Islet precursor cell (in vitro differentiated cells): Measurements from ENCODE around the gene BARX2.

Experiments
- DNase-seq: peaks from one replicate; pipeline ENCODE4 v3.0.0-alpha.2; 2018

The BARX2 gene

GRCh38 chr11:129443276-129443675 lies 67.6 kb downstream of the BARX2 start:
- no peak for DNase-seq

DNA sequence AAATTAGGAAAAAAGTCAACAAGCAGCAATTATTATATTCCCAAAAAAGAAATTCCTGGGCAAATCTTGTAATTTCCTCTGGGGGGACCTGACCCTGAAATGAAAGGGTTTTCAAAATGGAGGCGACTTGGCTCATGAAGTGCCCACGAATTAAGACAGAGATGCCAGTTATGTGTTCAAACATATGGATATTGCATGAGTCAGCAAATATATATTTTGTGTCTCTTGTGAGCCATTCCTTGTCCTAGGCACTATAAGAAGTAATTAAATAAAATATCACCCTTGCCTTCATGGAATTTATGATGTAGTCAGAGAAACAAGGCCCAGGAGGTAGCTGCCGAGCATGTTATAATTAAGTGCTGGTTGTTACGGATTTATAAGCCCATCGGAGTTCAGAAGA lies 68.6 kb downstream of the BARX2 start:
- DNase-seq: no peak

DNA sequence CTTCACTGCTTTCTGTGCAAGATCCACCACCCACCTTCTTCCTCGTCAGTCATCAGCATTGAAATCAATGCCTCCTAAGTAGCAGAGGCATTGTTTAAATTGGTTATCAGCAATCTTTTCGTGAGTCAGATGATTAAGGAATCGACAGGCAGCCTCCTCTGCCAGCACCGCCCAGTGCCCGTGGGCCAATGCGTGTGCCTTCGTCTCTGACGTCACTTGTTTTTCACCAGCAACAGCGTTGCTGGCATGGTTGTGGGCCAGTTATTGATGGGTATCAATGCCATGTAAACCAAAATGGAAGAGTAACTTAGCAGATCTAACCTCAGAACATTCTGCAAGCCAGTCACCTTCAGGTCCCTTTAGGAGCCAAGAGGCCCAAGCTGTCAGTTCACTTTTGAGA lies 69.6 kb downstream of the BARX2 start:
- no peak for DNase-seq

- peak; percentile 80 for DNase-seq
These were observed 70.9 kb downstream of the BARX2 start for GRCh38 chr11:129446572-129446971.

DNA sequence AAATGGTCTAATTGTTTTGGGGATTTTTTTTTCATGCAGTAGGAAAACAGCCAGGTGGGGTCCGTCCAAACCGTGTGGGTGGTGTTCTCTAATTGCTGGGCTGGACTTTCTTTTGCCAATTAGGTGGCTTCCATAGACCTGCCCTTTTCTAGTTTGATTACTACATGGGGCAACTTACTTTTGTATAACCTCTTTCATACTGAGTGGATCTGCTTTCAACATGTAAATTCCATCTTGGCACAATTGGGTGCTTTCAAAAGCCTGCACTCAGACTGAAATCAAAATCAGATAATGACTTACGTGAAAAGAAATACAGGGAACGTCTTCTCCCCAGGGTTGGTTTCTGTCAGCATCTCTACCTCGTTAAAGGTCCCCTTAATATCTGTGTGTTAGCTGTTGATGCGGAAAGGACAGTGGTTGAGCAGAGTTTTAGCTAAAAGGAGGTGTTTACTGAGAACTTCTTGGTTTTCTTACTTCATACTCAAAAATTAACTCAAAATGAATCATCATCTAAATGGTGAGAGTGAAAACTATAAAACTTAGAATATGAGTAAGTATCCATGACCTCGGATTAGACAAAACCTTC lies 72.1 kb downstream of the BARX2 start:
- no peak for DNase-seq

GRCh38 chr11:129451524-129451923 lies 75.9 kb downstream of the BARX2 start:
- no peak for DNase-seq

DNA sequence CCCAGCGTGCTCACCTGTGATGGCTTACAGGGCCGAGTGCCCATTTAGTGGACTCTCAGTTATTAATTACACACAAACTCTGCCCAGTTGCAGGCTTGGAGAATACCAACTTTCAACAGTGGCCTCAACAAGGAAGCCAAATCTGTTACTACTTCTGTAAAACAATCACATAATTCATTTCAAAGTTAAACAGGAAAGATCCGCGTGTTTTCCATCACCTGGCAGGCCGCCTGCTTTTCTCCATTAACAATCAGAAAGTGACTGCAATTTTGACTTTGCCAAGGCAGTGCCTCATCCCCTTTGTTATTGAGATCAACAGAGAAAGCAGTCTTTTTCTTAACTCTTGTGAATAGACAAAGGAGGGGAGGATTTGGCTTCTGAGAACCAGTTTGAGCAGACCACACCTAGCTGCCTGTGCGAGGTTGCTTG lies 77.7 kb downstream of the BARX2 start:
- DNase-seq: no peak

GRCh38 chr11:129455101-129455500 lies 79.5 kb downstream of the BARX2 start:
- DNase-seq: no peak

DNA sequence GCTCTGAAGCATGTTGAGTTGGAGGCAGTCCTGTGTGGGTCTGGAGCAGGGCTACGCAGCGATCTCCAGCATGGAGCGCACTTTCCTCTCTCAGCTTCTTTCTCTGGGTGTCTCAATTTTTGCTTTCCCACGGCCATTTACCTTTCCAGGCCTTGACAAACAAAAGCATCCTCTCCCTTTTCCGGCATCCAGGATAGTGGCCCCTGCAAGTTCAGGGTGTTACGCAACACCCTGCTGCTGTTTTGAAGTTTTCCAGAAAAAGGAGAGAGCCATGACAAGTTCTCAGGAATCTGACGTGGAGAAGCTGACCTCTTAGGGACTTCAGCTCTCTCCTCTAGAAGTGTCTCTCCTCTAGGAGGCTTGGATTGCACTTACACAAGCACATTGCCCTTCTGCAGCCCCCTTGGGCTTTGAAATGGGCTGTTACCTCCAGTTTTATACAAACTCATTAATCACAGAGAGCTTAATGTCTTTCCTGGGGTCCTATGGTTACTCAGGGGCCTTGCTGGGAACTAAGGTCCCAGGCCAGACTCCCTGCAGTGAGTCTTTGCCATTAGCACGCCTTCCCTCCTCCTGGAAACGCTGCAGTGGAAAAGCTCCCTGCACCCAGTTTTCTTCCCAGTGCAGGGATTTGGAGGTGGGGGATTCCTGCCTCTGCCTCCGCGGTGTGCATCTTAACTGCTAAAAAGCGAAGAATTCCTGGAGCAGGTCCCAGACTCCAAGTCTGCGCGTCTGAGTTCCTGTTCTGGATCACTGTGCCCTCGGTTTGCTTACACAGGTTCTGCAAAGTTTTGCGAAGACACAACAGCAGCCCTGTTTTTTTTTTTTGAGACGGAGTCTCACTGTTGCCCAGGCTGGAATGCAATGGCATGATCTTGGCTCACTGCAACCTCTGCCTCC lies 80.4 kb downstream of the BARX2 start:
- DNase-seq: peak; percentile 75

DNA sequence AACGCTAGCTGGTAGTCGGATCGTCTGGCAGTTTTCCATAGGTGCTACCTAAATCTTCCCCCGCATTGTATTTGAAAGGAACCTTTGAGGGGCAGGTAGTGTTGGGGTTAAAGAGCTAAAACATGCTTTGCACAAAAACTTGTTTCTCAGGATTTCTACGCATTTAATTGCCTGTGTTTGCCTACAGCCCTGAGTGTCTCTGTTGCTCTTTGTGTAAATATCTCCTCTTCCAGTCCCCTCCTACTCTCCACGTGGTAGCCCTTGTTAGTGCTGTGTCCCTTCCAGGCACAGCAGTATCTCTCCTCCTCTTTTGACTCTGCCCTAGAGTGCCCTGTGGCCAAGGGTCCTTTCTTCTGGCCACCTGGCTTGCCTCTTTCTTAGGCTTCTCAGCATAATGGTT lies 81.7 kb downstream of the BARX2 start:
- DNase-seq: peak; percentile 77

DNA sequence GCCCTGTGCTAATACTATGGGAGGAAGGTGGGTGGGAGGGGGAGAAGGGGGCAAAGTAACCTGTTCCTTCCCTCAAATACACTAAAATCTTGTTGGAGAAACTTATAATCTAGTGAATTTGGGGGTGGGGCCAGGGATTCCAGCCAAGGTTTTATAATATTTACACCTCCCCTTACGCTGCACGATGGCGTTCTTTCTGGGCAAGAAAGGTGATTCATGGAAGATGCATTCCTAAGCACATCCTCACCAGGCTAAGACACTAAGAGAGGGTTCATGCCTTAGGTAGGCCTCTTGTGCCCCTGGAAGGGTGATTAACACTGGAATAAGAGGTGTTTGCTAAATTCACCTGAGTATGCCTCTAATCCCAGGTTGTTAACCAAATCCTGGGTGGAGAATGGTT lies 82.6 kb downstream of the BARX2 start:
- no peak for DNase-seq

- DNase-seq: peak; percentile 88
These were observed 83.3 kb downstream of the BARX2 start for GRCh38 chr11:129458756-129459535.

DNA sequence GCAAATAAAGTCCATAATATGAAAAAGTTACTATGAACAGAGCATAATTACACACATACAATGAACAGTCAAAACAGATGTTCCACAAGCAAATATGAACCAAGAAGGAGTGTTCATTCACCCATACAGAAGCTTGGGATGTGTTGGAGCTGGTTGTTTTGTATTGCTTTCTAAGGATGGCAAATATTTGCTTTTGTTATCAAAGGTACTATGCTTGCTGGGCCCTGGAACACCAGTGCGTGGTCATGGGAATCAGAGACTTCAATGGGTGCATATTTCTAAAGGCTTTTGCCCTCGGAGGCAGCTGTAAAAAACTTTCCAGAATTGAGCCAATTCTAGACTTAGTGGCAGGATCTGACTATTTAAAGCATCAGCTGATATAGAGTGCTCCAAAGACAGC lies 85.1 kb downstream of the BARX2 start:
- DNase-seq: no peak

DNA sequence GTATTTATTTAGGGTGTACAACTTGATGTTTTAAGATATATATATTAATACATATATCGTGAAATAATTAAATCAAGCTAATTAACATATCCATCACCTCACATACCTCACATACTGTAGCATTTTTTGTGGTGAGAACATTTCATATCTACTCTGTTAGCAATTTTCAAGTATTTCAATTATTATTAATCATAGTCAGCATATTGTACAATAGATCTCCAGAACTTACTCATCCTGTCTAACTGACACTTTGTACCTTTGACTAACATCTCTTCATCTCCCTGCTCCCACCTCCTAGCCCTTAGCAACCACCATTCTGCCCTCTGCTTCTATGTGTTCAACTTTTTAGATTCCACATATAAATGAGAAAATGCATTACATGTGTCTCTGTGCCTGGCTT lies 108.4 kb downstream of the BARX2 start:
- DNase-seq: no peak

DNA sequence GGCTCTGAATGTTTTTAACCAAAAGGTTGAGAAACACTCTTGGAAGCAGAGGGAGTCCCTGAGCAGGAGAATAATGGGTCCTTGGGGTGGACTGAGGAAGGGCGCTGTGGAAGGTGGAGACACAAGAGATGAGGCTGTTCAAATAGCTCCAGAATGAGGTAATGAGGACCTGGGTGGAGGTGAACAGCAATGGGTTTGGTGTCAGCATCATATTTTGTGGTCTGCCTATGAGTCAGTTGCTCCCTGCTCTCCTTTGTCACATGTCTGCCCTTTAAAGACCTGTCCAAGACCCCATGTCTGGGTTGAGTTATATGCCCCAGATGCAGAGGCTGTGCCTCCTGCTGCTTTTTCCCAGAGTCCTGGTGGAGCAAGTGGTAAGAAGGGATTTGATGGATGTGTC lies 113.6 kb downstream of the BARX2 start:
- DNase-seq: peak; percentile 79

DNA sequence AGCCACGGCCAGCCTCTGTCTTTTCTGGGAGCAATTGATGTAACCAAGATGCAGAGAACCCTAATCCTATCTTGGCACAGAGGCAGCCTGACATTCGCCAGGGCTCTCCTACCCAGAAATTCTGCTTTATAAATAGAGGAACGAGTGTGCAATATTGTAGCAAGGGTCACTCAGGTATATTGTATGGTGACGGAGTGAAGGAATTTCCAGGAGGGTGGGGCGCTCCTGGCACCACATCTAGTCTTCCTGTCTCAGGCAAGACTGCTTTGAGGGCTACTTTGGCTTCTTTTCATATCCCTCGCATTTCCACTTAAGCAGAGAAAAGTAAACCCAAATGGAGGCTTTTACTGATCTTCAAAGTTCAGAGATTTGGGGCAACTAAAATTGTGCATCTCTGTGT lies 114.4 kb downstream of the BARX2 start:
- DNase-seq: no peak

DNA sequence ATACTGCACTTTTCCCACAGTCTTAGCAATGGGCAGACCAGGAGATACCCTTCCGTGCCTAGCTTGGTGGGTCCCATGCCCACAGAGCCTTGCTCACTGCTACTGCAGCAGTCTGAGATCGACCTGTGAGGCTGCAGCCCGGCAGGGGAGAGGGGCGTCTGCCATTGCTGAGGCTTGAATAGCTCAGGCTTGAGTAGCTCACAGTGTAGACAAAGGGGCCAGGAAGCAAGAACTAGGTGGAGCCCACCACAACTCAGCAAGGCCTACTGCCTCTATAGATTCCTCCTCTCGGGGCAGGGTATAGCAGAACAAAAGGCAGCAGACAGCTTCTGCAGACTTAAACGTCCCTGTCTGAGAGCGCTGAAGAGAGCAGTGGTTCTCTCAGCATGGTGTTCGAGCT lies 118.1 kb downstream of the BARX2 start:
- DNase-seq: no peak
